Lower lobe of right lung (tissue), 2 donors: ENCODE measurements around the gene LMAN2. TPM values are rescaled to one million over a fixed set of nuclear protein-coding genes. Genes with fewer than 3 reads are reported as not detected.

Experiments used
- ATAC-seq, 2 donors: fragments of 200-7000 bp; cut with Tn5 transposase; one replicate each; pipeline ENCODE4 v1.9.1; 2020 to 2022; ENCODE audit warnings: mild to moderate bottlenecking in 2 of 2, moderate library complexity in 2 of 2
- DNase-seq: peaks from one replicate; pipeline ENCODE4 v3.0.0-alpha.2; 2020
- H3K27ac ChIP-seq: fragments of 200-600 bp; one replicate; pipeline ENCODE4 v1.8.0; 2022
- H3K27me3 ChIP-seq: fragments of 200-600 bp; one replicate; pipeline ENCODE4 v1.8.0; 2022; ENCODE audit warnings: low read depth
- H3K36me3 ChIP-seq: fragments of 200-600 bp; one replicate; pipeline ENCODE4 v1.8.0; 2022; ENCODE audit warnings: mild to moderate bottlenecking
- H3K4me1 ChIP-seq: fragments of 200-600 bp; one replicate; pipeline ENCODE4 v1.8.0; 2022
- H3K4me3 ChIP-seq: fragments of 200-600 bp; one replicate; pipeline ENCODE4 v1.8.0; 2022; ENCODE audit warnings: mild to moderate bottlenecking
- H3K9me3 ChIP-seq: fragments of 200-600 bp; one replicate; pipeline ENCODE4 v1.8.0; 2022
- intact Hi-C: fragments of 100-400 bp; cut with DNase I; formaldehyde crosslinking; loops from one replicate; pipeline ENCODE4 v1.11.0; 2022
- total RNA-seq: library from RNA; stranded (reverse); fragmentation: NEBNext Ultra II Directional; extraction: Animal tissue kit (Norgen Biotek cat#: 25700); gene quantifications from one replicate; pipeline ENCODE4 v1.2.1, GENCODE V29; 2021
- TF ChIP-seq, protein P1 (sequence below): fragments of 200-600 bp; IDR thresholded peaks from one replicate; pipeline ENCODE4 v1.8.0; 2022; ENCODE audit warnings: antibody characterized with exemption, mild to moderate bottlenecking
- donor health status: DM: no; HTN: yes; CAD: no; lungs with severe emphysema.

LMAN2 gene
- total RNA-seq, 1 donor from 2014 or later, result 108 TPM

DNA sequence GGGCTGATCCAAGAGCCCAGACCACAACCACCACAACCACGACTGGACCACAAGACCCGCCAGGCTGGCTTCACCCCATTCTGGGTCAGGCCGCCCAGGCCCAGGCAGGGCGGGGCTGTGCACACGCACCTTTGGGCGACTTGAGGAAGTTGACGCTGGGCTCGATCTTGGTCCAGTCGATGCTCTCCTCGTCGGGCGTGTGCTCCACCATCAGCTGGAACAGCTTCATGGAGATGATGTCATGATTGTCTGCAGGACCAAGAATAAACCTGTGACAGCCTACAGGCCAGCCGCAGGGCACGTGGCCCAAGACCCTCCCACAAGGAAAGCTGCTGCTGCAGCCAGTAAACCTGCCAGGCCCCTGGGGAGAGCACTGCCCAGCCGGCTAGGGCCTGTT, 17.3 kb downstream of the LMAN2 start:
- Histone ChIP-seq H3K36me3 (peaks cover 98% of the 10 kb centered on the region), H3K4me3 (no peak overlapping the region), H3K9me3 (no peaks in the 10 kb centered on the region), H3K4me1 (no peaks in the 10 kb centered on the region), H3K27ac (no peak overlapping the region), H3K27me3 (no peaks in the 10 kb centered on the region)
- intact Hi-C loops, result no loop called here
- TF ChIP-seq, protein P1, sequence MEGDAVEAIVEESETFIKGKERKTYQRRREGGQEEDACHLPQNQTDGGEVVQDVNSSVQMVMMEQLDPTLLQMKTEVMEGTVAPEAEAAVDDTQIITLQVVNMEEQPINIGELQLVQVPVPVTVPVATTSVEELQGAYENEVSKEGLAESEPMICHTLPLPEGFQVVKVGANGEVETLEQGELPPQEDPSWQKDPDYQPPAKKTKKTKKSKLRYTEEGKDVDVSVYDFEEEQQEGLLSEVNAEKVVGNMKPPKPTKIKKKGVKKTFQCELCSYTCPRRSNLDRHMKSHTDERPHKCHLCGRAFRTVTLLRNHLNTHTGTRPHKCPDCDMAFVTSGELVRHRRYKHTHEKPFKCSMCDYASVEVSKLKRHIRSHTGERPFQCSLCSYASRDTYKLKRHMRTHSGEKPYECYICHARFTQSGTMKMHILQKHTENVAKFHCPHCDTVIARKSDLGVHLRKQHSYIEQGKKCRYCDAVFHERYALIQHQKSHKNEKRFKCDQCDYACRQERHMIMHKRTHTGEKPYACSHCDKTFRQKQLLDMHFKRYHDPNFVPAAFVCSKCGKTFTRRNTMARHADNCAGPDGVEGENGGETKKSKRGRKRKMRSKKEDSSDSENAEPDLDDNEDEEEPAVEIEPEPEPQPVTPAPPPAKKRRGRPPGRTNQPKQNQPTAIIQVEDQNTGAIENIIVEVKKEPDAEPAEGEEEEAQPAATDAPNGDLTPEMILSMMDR, result no peak
- ATAC-seq (no peak), DNase-seq (peak; percentile 19)

- Histone ChIP-seq H3K36me3 (peaks cover 92% of the 10 kb centered on the region), H3K4me1 (no peaks in the 10 kb centered on the region), H3K27me3 (no peaks in the 10 kb centered on the region), H3K27ac (no peak overlapping the region), H3K4me3 (no peak overlapping the region), H3K9me3 (no peaks in the 10 kb centered on the region)
- TF ChIP-seq, protein P1, result no peak
- ATAC-seq (no peak), DNase-seq (peak; percentile 11)
- intact Hi-C loops, result no loop called here
These were observed 17.9 kb downstream of the LMAN2 start for GRCh38 chr5:177333420-177334154.

DNA sequence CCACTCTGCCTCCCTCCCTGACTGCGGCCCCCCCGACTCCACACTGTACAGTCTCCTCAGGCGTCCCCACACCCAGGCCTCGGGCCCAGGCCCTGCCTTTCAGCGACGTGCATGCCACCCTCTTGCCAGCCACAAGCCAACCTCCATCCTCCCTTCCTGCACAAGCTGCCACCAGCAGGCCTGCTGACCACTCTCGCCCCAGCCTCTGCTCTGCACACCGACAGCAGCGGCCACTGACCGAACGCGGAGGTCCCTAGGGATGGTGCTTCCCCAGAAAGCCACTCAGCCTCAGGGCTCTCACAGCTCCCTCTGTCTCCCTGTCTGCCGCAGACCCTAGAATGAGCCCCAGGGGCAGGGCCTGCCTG, 18.6 kb downstream of the LMAN2 start:
- H3K4me1 ChIP-seq, result no peaks in the 10 kb centered on the region
- peak; percentile 28 for DNase-seq
- H3K9me3 ChIP-seq, result no peaks in the 10 kb centered on the region
- TF ChIP-seq, protein P1, result no peak
- H3K36me3 ChIP-seq, result peaks cover 85% of the 10 kb centered on the region
- no peak overlapping the region for H3K27ac ChIP-seq
- no peaks in the 10 kb centered on the region for H3K27me3 ChIP-seq
- intact Hi-C loops, result no loop called here
- H3K4me3 ChIP-seq, result no peak overlapping the region
- no peak for ATAC-seq

GRCh38 chr5:177332031-177332895, 19.2 kb downstream of the LMAN2 start:
- Histone ChIP-seq H3K4me1 (peaks cover 1% of the 10 kb centered on the region), H3K36me3 (peaks cover 79% of the 10 kb centered on the region), H3K27me3 (no peaks in the 10 kb centered on the region), H3K4me3 (no peak overlapping the region), H3K9me3 (no peaks in the 10 kb centered on the region), H3K27ac (no peak overlapping the region)
- TF ChIP-seq, protein P1, result no peak
- ATAC-seq (no peak), DNase-seq (peak; percentile 32)
- intact Hi-C loops, result no loop called here

GRCh38 chr5:177330991-177331842, 20.3 kb downstream of the LMAN2 start:
- Histone ChIP-seq H3K4me3 (no peak overlapping the region), H3K27me3 (no peaks in the 10 kb centered on the region), H3K4me1 (peaks cover 5% of the 10 kb centered on the region), H3K9me3 (no peaks in the 10 kb centered on the region), H3K36me3 (peaks cover 68% of the 10 kb centered on the region), H3K27ac (no peak overlapping the region)
- ATAC-seq, result no peak
- peak; percentile 30 for DNase-seq
- TF ChIP-seq, protein P1, result no peak
- intact Hi-C loops, result no loop called here
